ENCODE results near the gene RASA3. TPM values are rescaled to one million over a fixed set of nuclear protein-coding genes. Genes with fewer than 3 reads are reported as not detected.

The RASA3 gene
- total and polyA plus RNA-seq, 9 of the 15 experiments (the other 6 are each of a cell fraction or from before 2014, with no cell fraction given): 0.72 to 25.3 (median 14.4) TPM

DNA sequence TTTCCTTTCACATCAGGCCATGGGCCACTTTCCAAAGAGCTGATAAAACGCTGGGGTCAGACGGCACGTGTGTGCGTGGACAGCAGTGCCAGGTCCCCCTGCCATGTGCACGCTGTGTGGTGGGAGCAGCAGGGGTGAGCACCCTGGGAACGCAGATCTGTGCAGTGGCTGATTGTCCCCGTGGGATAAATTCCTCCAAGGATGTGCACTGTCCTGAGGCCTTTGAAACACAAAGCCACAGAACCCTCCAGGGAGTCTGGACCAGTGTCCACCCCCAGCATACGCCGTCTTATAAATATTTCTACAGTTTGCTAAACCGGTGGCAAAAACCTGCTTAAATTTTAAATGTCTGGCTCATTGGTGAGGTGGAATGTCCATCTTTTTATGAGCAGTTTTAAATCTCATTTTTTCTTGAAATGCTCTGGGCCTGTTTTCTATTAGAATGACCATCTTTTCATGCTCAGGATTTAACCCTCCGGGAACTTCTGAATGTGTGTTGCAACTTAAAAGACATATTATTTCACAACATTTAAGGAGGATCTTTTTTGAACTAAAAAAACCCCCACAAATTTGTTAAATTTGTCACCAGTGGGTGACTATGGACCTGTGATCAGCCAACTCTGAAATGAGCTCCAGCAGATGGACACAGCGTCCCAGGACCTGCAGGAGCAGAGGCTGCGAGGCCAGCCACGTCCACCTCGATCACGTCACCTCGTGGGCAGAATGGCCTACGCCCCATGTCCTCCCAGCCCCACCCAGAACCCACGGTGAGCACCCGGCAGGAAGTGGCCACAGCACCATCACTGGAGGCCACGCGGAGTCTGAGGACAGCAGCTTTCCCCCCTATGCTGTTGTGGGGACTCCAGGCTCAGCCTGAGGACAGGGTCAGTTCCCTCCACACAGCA, 68.6 kb downstream of the RASA3 start (continued):
- TF ChIP-seq UBTF (IDR thresholded peaks at IDR 0.05; ENCODE audit: borderline replicate concordance in 1 of 2, low read depth in 2 of 2, low read length in 2 of 2) (no peak), CAMTA2 (CRISPR knock-in tag; conservative IDR thresholded peaks at IDR 0.05) (no peak), ZNF592 (IDR thresholded peaks at IDR 0.05) (0 out of 2 replicates have a peak, but pooled peaks have one; percentile 36), BRF2 (IDR thresholded peaks at IDR 0.05; ENCODE audit: borderline replicate concordance, insufficient read depth, insufficient read length) (no peak), SRSF7 (optimal IDR thresholded peaks at IDR 0.05; ENCODE audit: low read depth, low read length) (no peak), ZNF184 (CRISPR knock-in tag; IDR thresholded peaks at IDR 0.05) (no peak), BHLHE40 (IDR thresholded peaks at IDR 0.05; ENCODE audit: low read length) (0 out of 2 replicates have a peak, but pooled peaks have one; percentile 19), CEBPB (tag; IDR thresholded peaks at IDR 0.05) (peak; percentile 76), ELK3 (CRISPR knock-in tag; IDR thresholded peaks at IDR 0.05) (no peak), POLR2G (IDR thresholded peaks at IDR 0.05; ENCODE audit: low read depth, low read length) (peak; percentile 59), HDAC8 (tag; IDR thresholded peaks at IDR 0.05) (no peak), ZFP36 (IDR thresholded peaks at IDR 0.05; ENCODE audit: low read depth, low read length, partially characterized antibody) (no peak), ATF2 (CRISPR knock-in tag; IDR thresholded peaks at IDR 0.05) (no peak), ZNF584 (CRISPR knock-in tag; IDR thresholded peaks at IDR 0.05; ENCODE audit: low read depth) (no peak), SLC30A9 (CRISPR knock-in tag; IDR thresholded peaks at IDR 0.05) (no peak)

All from K562 (cell line).